DND-41 (cell line): ENCODE results near the gene UBE2D2.

Experiments
- CTCF ChIP-seq: IDR thresholded peaks from 2 replicates; pipeline ENCODE4 v1.5.1; 2012; ENCODE audit warnings: borderline replicate concordance, low read length, moderate library complexity, mild to moderate bottlenecking; ENCODE audit not compliant: poor library complexity, severe bottlenecking; ENCODE audit errors: extremely low read depth
- EZH2 ChIP-seq: IDR thresholded peaks from 3 replicates; pipeline ENCODE4 v1.6.1; 2012; ENCODE audit warnings: borderline replicate concordance, low read depth, mild to moderate bottlenecking, moderate library complexity, low read length, inconsistent platforms; ENCODE audit not compliant: severe bottlenecking

DNA sequence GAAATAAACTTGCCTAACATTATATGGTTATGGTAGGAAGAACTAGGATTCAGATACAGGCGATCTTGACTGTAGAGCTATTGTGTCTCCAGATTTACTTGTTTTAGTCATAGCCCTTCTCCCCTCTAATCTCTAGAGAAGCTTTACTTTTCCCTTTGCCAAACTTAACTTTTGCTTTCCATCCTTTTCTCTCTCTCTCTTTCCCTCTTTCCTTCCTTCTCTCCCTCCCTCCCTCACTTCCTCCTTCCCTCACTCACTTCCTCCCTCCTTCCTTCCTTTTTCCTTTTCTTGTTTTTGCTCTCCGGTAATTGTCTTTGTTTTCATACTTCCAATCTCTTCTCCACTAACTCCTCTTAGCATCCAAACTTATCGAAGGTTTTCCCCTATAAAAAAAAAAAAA lies 10.4 kb downstream of the UBE2D2 start:
- no peak for TF ChIP-seq CTCF
- no peak for TF ChIP-seq EZH2
